ENCODE measurements around the gene SLC5A1. TPM values are rescaled to one million over a fixed set of nuclear protein-coding genes. Genes with fewer than 3 reads are reported as not detected.

Gene SLC5A1
- total RNA-seq, 4 donors from 2014 or later, result 0.24 TPM; not detected in 3

GRCh38 chr22:32067613-32068012, 24.6 kb downstream of the SLC5A1 start:
- no peaks in the 10 kb centered on the region for H3K27me3 ChIP-seq
- no peaks in the 10 kb centered on the region for H3K4me1 ChIP-seq
- ATAC-seq (no peak), DNase-seq (no peak)
- in situ Hi-C loops (cut with MboI; ENCODE audit: low sequenced_read_pairs in 4 of 4), result no loop called here
- no peaks in the 10 kb centered on the region for H3K9me3 ChIP-seq
- no peak overlapping the region for H3K4me3 ChIP-seq
- TF ChIP-seq CTCF (IDR thresholded peaks at IDR 0.05 in 4 of 5, conservative IDR thresholded peaks at IDR 0.05 in 1 of 5) (no peak), POLR2A (IDR thresholded peaks at IDR 0.05) (no peak)
- H3K36me3 ChIP-seq, result no peaks in the 10 kb centered on the region
- intact Hi-C loops (cut with DNase I; ENCODE audit: low total_unique reads), result no loop called here
- H3K27ac ChIP-seq, result no peak overlapping the region

- Histone ChIP-seq H3K9me3 (no peaks in the 10 kb centered on the region), H3K4me3 (no peak overlapping the region), H3K27ac (no peak overlapping the region), H3K36me3 (no peaks in the 10 kb centered on the region), H3K27me3 (no peaks in the 10 kb centered on the region), H3K4me1 (no peaks in the 10 kb centered on the region)
- no peak for DNase-seq
- in situ Hi-C loops (cut with MboI; ENCODE audit: low sequenced_read_pairs in 4 of 4), result no loop called here
- no peak for TF ChIP-seq CTCF (IDR thresholded peaks at IDR 0.05 in 4 of 5, conservative IDR thresholded peaks at IDR 0.05 in 1 of 5)
- no peak for TF ChIP-seq POLR2A (IDR thresholded peaks at IDR 0.05)
- ATAC-seq, result no peak
- intact Hi-C loops (cut with DNase I; ENCODE audit: low total_unique reads), result no loop called here
These were observed 26.7 kb downstream of the SLC5A1 start for GRCh38 chr22:32069579-32070372.

GRCh38 chr22:32073262-32073661, 30.2 kb downstream of the SLC5A1 start:
- Histone ChIP-seq H3K36me3 (no peaks in the 10 kb centered on the region), H3K27ac (no peak overlapping the region), H3K9me3 (no peaks in the 10 kb centered on the region), H3K4me3 (no peak overlapping the region), H3K27me3 (no peaks in the 10 kb centered on the region), H3K4me1 (peaks cover 7% of the 10 kb centered on the region in 2 donors)
- DNase-seq, result no peak
- TF ChIP-seq CTCF (IDR thresholded peaks at IDR 0.05 in 4 of 5, conservative IDR thresholded peaks at IDR 0.05 in 1 of 5) (no peak), POLR2A (IDR thresholded peaks at IDR 0.05) (no peak)
- intact Hi-C loops (cut with DNase I; ENCODE audit: low total_unique reads) (no loop called here), in situ Hi-C loops (cut with MboI; ENCODE audit: low sequenced_read_pairs in 4 of 4) (no loop called here)
- ATAC-seq, result no peak

GRCh38 chr22:32073823-32074380, 30.8 kb downstream of the SLC5A1 start:
- intact Hi-C loops (cut with DNase I; ENCODE audit: low total_unique reads), result no loop called here
- H3K36me3 ChIP-seq, result no peaks in the 10 kb centered on the region
- H3K4me3 ChIP-seq, result no peak overlapping the region
- H3K27ac ChIP-seq, result no peak overlapping the region
- no peak for ATAC-seq
- H3K4me1 ChIP-seq, result peaks cover 11% of the 10 kb centered on the region in 2 donors
- TF ChIP-seq CTCF (IDR thresholded peaks at IDR 0.05 in 4 of 5, conservative IDR thresholded peaks at IDR 0.05 in 1 of 5) (no peak), POLR2A (IDR thresholded peaks at IDR 0.05) (no peak)
- no peaks in the 10 kb centered on the region for H3K9me3 ChIP-seq
- H3K27me3 ChIP-seq, result no peaks in the 10 kb centered on the region
- in situ Hi-C loops (cut with MboI; ENCODE audit: low sequenced_read_pairs in 4 of 4), result no loop called here
- no peak for DNase-seq

Data from gastrocnemius medialis (tissue), 4 donors.